Measurements from ENCODE around the gene FGD2.

Gene FGD2

DNA sequence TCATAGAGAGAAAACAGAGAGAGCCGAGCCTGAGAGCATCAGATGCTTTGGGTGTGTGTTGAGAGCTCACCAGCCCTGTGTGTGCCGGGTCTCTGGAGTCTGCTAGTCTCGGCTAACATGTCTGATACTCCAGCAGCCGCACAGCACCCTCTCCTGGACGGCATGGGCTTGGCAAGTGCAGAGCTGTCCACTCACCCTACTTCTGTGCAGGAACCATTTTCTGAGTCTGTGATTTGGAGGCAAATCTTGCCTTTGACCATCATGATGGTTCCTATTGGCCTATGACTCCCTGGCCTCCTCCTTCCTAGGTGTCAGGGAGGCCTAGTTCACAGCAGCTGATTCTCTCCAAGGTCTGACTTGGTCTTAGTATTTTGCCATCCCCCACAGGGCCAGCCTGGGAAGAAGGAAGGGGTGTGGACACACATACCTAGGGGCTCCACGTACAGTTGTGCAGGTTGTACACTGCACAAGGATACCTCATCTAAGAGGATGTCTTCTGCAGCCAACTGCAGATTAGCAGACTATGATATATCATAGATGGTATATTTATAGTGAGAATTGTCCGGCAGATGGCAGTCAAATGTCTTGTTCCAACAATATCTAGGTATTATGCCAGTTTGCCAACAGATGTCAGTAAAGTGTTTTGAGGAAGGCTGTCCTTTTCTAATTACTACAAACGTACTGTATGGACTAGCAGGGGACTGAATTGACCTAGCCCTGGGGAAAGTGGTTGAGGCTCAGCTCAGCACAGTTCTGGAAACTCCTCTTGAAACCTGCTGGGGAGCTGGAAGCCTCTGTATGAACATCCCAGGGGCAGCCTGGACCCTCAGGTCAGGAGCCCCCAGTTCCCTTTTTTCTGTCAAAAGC lies 13.0 kb downstream of the FGD2 start:
- peak; percentile 95 for DNase-seq (ENCODE audit: low spot score)

DNA sequence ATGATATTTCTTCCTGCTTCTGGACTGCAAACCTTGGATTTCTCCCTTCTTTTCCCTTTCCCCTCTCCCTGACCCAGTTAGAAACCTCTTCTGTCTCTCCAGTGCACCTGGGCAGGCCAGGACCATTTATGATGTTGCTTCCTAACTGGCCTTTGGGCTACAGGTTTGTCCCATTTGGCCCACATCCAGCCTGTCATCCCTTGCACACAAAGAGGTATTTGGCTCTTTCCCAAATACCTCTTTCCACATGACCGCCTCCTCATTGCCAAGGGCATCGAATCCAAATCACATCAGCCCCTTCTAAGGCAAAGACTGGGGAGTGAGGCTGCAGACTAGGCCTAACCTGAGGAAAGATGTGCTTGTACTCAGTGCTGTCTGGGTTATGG lies 13.6 kb downstream of the FGD2 start:
- DNase-seq (ENCODE audit: low spot score), result no peak

DNA sequence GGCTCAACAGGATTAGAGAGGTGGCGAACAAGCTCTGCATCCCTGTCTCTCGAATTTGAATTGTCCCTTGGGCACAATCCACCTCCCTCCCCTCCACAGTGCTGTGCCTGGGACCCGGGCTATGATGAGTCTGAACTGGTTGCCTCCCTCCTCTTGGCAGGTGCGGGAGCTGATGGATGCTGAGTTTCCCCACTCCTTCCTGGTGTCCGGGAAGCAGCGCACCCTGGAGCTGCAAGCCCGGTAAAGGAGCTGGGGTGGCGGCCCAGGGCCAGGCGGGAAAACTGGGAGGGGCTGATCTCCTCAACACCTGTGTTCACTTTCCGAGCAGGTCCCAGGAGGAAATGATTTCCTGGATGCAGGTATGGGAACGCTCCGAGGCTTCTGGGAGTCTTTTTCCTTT lies 14.9 kb downstream of the FGD2 start:
- DNase-seq (ENCODE audit: low spot score), result no peak

DNA sequence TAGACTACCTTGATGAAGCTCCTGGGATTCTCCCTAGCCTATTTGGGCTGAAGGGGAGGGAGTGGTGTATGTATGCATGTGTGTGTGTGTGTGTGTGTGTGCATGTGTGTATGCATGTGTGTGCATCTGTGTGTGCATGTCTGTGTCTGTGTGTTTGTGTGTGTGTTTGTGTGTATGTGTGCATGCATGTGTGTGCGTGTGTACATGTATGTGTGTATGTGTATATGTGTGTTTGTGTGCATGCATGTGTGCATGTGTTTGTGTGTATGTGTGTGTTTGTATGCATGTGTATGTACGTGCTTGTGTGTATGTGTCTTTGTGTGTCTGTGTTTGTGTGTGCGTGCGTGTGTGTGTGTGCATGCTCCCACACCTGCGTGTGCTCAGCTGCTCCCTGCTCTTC lies 15.4 kb downstream of the FGD2 start:
- DNase-seq (ENCODE audit: low spot score), result no peak

DNA sequence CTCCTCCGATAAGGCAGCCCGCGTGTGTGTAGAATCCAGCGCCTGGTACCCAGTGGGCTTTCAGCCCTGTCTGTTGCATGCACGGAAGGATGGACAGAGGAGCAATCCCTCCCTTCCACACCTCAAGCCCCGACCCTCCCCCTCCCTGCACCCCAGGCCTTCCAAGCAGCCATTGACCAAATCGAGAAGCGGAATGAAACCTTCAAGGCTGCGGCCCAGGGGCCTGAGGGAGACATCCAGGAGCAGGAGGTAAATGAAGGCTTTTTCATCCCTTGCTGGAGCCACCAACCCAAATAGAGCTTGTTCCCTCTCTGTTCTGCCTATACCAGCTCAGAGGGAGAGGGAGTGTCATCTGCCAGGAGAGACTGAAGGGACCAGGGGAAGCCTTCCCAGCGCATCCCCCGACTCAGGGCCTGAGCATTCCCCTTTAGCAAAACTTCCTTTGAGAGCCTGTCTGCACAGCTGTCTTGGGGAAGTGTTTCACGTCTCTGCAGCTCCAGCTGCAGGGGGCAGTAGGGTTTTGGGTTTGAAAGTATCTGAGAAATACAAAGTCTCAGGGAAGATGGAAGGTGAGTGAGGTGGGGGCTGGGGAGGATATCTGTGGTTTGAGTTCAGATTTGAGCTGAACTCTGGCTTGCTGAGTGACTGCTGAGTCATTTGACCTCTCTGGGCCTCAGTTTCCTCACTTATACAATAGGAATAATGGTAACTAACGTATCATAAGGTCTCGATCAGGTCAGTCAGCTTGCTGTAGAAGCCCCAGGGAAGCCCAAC lies 16.1 kb downstream of the FGD2 start:
- no peak for DNase-seq (ENCODE audit: low spot score)

DNA sequence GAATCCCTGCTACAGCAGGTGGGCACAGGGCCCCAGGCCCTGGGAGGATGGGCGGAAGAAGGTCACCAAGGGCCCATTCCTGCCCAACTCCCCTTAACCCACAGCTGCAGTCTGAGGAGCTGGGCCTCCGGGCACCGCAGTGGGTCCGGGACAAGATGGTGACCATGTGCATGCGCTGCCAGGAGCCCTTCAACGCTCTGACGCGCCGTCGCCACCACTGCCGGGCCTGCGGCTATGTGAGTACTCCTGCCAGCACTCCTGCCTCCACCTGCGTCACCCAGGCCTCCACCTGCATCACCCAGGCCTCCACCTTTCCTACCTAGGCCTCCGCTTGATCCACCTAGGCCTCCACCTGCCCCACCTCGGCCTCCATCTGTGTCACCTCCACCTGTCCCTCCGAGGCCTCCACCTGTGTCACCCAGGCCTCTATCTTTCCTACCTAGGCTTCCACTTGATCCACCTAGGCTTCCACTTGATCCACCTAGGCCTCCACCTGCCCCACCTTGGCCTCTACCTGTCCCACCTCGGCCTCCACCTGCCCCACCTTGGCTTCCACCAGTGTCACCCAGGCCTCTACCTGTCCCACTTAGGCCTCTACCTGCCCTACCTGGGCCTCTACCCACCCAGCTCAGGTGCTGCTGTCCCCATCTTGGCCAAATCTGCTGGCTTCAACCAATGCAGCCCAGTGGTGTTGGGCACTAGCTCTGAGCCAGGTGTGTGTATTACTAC lies 16.8 kb downstream of the FGD2 start:
- no peak for DNase-seq (ENCODE audit: low spot score)

DNA sequence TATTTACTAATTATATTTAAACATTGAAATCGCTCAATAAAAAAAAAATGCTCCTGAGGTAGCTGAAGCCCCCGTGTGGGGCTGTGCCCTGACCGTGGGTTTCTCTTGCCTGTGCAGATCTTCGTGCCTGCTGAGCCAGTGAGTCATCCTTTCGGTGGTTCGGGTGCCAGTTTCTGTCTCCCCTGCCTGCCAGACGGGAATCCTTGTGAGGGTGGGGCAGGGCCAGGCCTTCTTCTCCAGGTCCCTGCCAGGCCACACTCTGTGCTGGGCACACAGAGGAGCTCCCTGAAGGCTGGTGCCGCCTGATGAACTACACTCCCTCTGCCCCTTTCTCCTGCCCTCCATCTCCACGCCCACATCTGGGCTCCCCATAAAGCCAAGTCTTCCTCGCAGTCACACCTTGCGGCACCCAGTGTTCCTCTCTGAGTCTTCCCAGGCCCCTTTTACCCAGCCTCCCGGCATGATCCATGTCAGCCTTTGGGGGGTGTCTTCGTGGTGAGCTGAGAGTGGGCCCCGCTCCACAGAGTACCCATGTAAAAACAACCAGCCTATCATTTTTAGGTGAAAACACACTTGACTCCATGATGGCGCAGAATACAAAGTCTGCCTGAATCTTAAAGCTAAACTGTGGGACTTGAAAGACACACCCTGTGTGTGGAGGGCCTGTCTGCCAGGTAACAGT lies 19.3 kb downstream of the FGD2 start:
- DNase-seq (ENCODE audit: low spot score), result no peak

DNA sequence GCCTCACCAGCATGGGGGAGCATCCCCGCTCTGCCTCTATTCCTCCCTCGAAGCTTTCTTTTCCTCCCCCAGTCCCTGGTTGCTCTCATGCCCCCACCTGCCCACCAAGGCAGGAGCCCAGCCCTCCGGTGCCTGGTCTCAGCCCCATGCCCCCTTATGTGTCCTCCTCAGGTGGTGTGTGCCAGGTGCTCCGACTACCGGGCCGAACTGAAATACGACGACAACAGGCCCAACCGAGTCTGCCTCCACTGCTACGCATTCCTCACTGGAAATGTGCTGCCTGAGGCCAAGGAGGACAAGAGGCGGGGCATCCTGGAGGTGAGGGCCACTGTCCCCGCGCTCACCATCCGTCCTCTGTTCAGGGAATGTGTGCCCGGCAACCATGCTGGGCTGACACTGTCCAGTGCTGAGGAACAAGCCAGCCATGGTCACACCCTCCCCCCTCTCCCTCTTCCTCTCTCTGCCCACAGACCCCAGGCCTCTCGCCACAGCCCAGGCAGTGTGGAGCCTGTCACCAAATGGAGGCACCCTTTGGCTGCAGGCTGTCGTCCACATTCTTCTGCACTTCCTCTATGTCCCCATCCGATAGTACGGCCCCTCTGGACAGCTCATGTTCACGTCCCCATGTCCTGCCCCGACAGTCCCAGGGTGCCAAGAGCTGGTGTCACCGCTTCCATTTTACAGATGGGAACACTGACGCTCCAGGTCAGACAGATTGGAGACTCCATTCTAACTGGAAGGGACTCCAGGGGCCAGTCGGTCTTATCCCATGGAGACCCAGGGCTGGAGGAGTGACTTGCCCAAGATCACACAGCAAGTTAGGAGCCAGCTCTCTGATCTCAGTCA lies 20.4 kb downstream of the FGD2 start:
- no peak for DNase-seq (ENCODE audit: low spot score)

DNA sequence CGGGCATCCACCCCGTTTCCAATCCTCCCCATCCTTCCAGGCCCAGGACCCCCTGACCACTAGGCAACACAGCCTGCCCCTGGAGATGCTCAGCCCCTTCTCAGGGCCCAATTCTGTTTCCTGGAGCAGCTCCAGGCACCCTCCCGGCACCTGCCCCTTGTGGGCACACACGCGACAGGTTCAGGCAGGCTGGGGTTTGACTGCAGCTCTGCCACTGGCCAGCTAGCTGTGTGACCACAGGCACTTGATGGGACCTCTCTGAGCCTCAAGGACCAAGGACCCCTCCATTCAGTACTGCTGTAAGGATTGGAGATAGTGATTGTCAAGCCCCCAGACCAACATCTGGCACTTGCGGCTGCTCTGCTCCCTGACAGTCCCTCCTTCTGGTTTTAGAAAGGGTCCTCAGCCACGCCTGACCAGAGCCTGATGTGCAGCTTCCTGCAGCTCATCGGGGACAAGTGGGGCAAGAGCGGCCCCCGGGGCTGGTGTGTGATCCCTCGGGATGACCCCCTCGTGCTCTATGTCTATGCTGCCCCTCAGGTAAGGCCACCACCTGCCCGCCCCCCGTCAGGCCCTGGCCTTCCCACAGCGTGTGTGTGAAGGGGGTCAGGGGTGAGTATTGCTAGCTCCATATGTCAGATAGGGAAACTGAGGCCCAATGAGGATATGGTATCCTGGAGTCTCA lies 21.7 kb downstream of the FGD2 start:
- no peak for DNase-seq (ENCODE audit: low spot score)

DNA sequence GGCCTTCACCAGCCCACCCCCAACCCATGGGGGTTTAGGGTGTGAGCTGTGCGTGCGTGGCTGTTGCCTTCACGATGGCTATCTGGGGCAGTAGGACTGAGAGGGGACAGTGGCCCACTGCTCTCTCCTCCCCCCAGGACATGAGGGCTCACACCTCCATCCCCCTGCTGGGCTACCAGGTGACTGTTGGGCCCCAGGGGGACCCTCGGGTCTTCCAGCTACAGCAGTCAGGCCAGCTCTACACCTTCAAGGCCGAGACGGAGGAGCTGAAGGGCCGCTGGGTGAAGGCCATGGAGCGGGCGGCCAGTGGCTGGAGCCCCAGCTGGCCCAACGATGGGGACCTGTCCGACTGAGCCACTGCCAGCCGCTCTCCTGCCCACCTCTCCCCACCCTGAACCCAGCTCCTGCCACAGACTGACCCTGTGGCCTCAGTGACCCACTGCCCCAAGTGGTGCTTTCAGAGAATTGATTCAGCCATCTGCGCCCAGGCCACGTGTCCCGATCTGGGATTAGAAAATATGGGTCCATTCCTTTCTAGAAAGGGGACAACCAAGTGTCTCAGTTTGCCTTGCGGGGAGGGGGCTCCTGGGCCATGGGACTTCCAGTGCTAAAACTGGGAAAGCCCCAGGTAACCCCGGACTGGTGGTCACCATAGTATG lies 22.5 kb downstream of the FGD2 start:
- no peak for DNase-seq (ENCODE audit: low spot score)

DNA sequence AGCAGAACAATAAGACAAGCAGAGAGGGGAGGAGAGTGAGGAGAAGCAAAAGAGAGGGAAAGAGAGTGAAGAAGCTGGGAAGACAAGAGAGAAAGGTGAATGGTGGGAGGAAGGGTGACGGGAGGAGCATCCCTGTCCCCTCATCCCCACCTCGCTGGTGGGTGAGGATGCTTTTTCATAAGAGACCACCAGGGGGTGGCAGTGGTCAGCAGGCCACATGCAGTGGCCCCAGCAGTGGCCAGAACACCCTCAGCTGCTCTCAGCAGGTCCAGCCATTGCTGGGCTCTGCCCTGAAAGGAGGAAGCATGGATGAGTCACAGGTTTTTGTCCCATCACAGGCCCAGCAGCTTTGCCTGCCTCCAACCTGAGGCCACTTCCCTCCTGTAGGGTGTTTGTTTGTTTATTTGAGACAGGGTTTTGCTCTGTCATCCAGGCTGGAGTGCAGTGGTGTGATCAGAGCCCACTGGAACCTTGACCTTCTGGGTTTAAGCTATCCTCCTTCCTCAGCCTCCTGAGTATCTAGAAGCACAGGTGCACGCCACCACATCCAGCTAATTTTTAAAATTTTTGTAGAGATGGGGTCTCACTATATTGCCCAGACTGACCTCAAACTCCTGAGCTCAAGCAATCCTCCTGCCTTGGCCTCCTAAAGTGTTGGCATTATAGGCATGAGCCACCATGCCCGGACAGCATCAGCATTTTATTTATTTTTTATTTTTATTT lies 24.0 kb downstream of the FGD2 start:
- DNase-seq (ENCODE audit: low spot score), result peak; percentile 83

DNA sequence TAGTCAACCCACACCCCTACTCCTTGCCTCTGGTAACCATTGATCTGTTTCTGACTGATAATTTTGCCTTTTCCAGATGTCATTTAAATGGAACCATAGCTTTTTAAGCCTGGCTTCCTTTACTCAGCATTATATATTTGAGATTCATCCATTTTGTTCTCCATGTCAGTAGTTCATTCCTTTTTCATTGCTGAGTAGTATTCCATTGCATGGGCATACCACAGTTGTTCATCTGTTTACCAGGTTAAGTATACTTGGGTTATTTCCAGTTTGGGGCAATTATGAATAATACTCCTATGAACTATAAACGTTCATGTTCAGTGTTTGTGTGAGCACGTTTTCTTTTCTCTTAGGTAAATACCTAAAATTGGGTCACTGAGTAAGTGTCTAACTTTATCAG lies 25.1 kb downstream of the FGD2 start:
- DNase-seq (ENCODE audit: low spot score), result no peak

DNA sequence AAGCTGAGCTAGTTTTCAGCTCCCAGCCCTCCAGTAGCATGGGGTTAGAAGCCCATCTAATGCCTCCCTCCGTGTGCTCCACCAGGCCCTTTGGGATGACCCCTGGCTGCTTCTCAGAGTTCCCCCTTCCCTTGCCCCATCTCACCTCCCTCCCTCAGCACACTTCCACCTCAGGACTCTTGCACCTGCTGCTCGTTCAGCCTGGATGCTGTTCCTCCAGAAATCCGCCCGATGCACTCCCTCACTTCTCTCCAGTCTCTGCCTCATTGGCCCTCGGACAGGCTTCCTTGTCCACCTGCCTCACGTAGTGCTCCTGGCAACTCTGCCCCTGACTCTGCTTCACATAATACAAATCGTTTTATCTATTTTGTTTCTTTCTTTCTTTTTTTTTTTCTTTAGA lies 26.8 kb downstream of the FGD2 start:
- DNase-seq (ENCODE audit: low spot score), result no peak

DNA sequence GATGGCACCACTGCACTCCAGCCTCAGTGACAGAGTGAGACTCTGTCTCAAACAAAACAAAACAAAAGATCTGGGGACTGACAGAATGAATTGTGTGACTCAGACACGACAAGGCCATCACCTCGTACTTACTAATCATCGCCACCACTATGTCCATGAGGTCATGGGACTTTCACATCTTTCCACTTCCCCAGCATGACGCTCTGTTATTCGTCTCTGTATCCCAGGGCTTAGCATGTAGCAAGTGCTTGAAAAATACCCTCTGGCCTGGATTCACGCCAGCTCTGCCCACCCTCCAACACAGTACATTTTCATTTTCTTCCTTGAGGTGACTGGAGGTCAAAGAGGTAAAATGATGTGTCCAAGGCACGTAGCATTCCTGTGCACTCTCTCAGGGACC lies 27.8 kb downstream of the FGD2 start:
- DNase-seq (ENCODE audit: low spot score), result no peak

DNA sequence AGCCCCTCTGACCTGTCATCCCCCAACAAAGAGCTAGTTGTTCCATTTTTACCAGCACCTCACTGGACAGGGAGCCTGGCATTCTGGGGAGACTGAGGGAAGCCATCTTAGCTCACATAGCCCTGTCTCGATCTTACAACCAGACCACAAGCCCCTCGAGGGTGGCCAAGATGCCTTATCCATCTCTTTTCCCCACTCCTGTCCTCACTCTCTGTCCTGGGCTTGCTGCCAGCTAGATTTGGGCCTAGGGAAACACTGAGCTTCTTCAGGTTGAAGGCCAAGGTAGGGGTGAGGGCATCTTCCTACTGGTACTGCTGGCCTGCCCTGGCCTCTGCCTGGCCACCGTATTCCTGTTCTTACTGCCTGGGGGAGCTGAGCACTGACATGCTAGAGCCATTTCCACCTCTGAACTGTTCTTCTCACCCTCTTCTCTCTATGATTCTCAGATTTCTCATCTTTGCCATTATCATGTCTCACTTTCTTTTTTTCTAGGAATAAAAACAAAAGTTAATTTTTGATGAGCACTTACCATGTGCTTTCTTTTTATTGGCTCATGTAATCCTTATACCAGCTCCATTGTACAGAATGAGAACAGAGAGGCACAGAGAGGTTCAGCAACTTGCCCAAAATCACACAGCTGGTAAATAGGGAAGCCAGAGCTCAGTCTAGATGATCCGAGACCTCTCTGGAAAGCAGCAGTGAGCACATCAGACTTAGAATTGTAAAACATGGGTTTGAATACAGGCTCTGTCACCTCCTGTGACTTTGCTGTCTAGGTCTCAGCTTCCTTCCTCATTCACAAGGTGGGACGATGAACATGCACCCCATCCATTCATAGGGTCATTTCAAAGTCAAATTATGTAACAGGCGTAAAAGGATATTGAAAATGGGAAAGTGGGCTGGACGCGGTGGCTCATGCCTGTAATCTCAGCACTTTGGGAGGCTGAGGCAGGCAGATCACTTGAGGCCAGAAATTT lies 28.7 kb downstream of the FGD2 start:
- DNase-seq (ENCODE audit: low spot score), result no peak

DNA sequence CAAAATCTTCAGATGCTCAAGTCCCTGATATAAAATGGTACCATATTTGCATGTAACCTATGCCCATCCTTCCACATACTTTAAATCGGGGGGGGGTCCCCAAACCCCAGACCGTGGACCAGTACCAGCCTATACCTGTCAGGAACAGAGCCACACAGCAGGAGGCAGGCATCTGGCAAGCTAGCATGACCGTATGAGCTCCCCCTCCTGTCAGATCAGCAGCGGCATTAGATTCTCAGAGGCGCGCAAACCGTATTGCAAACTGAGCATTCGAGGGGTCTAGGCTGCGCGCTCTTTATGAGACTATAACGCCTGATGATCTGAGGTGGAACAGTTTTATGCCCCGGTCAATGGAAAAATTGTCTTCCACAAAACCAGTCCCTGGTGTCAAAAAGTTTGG lies 30.7 kb downstream of the FGD2 start:
- no peak for DNase-seq (ENCODE audit: low spot score)

DNA sequence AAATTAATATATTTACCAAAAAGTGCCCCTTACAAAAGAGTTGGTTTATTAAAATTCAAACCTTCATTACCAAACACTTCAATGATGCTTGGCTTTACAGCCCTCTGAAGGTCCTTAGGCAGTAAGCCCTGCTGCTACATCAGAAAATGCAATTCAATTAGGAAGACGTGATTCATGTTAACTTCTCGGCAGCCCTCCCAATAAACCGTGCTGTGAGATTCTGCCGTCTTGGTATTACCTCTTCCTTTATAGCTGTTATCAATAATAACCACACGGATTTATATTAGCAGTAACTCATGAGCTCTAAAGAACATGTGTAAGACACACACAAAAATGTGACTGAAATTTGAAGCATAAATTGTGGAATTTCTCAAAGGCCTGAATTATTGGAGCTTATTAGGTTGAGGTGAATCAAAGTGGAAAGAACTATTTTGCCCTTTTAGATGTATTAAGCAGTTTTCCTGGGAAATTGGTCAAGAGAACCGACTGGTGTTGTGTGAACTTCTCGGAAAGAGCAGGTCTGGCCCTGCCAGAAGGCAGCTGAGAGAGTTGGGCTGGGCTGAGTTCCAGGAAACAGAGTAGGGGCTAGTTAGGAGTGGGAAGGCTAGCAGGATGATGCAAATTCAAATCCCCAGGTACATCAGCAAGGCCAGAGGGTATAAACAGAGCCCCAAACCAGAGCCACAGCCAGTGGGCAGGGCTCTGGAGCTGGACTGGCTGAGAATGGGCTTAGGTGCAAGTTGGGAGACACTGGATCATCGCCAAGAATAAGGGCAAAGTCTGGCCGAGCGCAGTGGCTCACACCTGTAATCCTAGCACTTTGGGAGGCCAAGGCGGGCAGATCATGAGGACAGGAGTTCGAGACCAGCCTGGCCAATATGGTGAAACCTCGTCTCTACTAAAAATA lies 33.1 kb downstream of the FGD2 start:
- no peak for DNase-seq (ENCODE audit: low spot score)

Data from hepatic stellate cell (primary cell).